ENCODE results near the gene DLGAP1.

Gene DLGAP1

GRCh38 chr18:3540805-3541548, 914.1 kb downstream of the DLGAP1 start:
- H3K27ac ChIP-seq, result no peak overlapping the region
- TF ChIP-seq CTCF (IDR thresholded peaks at IDR 0.05), result no peak
- no peak for TF ChIP-seq ZFX (IDR thresholded peaks at IDR 0.05; ENCODE audit: borderline replicate concordance)

GRCh38 chr18:3538954-3539617, 916.0 kb downstream of the DLGAP1 start:
- H3K27ac ChIP-seq, result no peak overlapping the region
- TF ChIP-seq CTCF (IDR thresholded peaks at IDR 0.05), result no peak
- TF ChIP-seq ZFX (IDR thresholded peaks at IDR 0.05; ENCODE audit: borderline replicate concordance), result no peak

GRCh38 chr18:3538456-3538855, 916.7 kb downstream of the DLGAP1 start:
- TF ChIP-seq ZFX (IDR thresholded peaks at IDR 0.05; ENCODE audit: borderline replicate concordance) (no peak), CTCF (IDR thresholded peaks at IDR 0.05) (no peak)
- no peak overlapping the region for H3K27ac ChIP-seq

- no peak overlapping the region for H3K27ac ChIP-seq
- TF ChIP-seq CTCF (IDR thresholded peaks at IDR 0.05) (no peak), ZFX (IDR thresholded peaks at IDR 0.05; ENCODE audit: borderline replicate concordance) (no peak)
Observed at GRCh38 chr18:3530807-3531206, 924.3 kb downstream of the DLGAP1 start.

- H3K27ac ChIP-seq, result no peak overlapping the region
- TF ChIP-seq ZFX (IDR thresholded peaks at IDR 0.05; ENCODE audit: borderline replicate concordance) (no peak), CTCF (IDR thresholded peaks at IDR 0.05) (no peak)
Observed at GRCh38 chr18:3529601-3530000, 925.5 kb downstream of the DLGAP1 start.

GRCh38 chr18:3529077-3529476, 926.0 kb downstream of the DLGAP1 start:
- no peak for TF ChIP-seq ZFX (IDR thresholded peaks at IDR 0.05; ENCODE audit: borderline replicate concordance)
- no peak for TF ChIP-seq CTCF (IDR thresholded peaks at IDR 0.05)
- H3K27ac ChIP-seq, result no peak overlapping the region

GRCh38 chr18:3528231-3528630, 926.9 kb downstream of the DLGAP1 start:
- no peak overlapping the region for H3K27ac ChIP-seq
- no peak for TF ChIP-seq ZFX (IDR thresholded peaks at IDR 0.05; ENCODE audit: borderline replicate concordance)
- TF ChIP-seq CTCF (IDR thresholded peaks at IDR 0.05), result no peak
